K562 (cell line): ENCODE measurements around the gene TEX22. TPM values are rescaled to one million over a fixed set of nuclear protein-coding genes. Genes with fewer than 3 reads are reported as not detected.

Experiments
- ATAC-seq: fragments of 200-7000 bp; cut with Tn5 transposase; 3 replicates; pipeline ENCODE4 v1.9.1; 2020; ENCODE audit warnings: moderate library complexity
- BruUV-seq: library from RNA; stranded (reverse); fragments of 400-500 nt; replicated peaks from 2 replicates; lab custom pipeline; 2021; lab: Mats Ljungman, UMichigan
- CTCF ChIA-PET: fragments of 300-600 bp; formaldehyde crosslinking; extraction: SDS; loops from one replicate; lab custom pipeline; 2021; ENCODE audit warnings: low intra/inter-chr PET ratio; lab: Yijun Ruan, JAX
- POLR2A ChIA-PET: fragments of 300-600, 350-650 bp; sonication (Branson Sonifier 250); formaldehyde crosslinking; extraction: SDS; loops from one replicate; lab custom pipeline; 2021; ENCODE audit warnings: antibody characterized with exemption, inconsistent platforms; lab: Yijun Ruan, JAX
- DNase-seq, 4 experiments: peaks; one replicate each; pipeline versions ENCODE4 v3.0.0 to v3.0.0-alpha.2; 2011 to 2018; ENCODE audit warnings: low spot score in 3 of 4, mixed read lengths in 3 of 4; ENCODE audit errors: extremely low read depth in 1 of 4
- FAIRE-seq: peaks from 2 replicates; lab custom pipeline; 2011; peaks lifted over from hg19 to GRCh38; lab: Jason Lieb, UNC
- H2AFZ ChIP-seq: 2 replicates; pipeline ENCODE4 v1.6.0; 2011; ENCODE audit warnings: low read depth, low read length, control low read depth, inconsistent platforms
- H3K27ac ChIP-seq: fragments of 200-600 bp; 3 replicates; pipeline ENCODE4 v1.8.0; 2011; ENCODE audit warnings: low read depth, mild to moderate bottlenecking, control low read depth, inconsistent platforms, low read length, moderate library complexity, mixed read lengths; ENCODE audit errors: extremely low read depth
- H3K27me3 ChIP-seq, 2 experiments: fragments of 300-600 bp in 1 of 2; 2 replicates in 1 of 2; 3 replicates in 1 of 2; pipeline versions ENCODE4 v1.6.0 to v1.8.0; 2011; ENCODE audit warnings: inconsistent platforms in 2 of 2, low read length in 2 of 2, mild to moderate bottlenecking in 1 of 2, mixed read lengths in 1 of 2, moderate library complexity in 1 of 2; ENCODE audit not compliant: control insufficient read depth in 2 of 2, insufficient read depth in 2 of 2
- H3K36me3 ChIP-seq: fragments of 300-600 bp; 3 replicates; pipeline ENCODE4 v1.8.0; 2011; ENCODE audit warnings: mild to moderate bottlenecking, low read length, inconsistent platforms; ENCODE audit not compliant: control insufficient read depth, insufficient read depth
- H3K4me1 ChIP-seq, 2 experiments: fragments of 200-600 bp in 1 of 2; replicated peaks in 1 of 2; 2 replicates in 1 of 2; 3 replicates in 1 of 2; pipeline versions ENCODE4 v1.5.1 to v1.8.0; 2011; ENCODE audit warnings: inconsistent platforms in 2 of 2, low read length in 2 of 2, mild to moderate bottlenecking in 1 of 2, mixed read lengths in 1 of 2, moderate library complexity in 1 of 2; ENCODE audit not compliant: control insufficient read depth in 2 of 2, insufficient read depth in 2 of 2
- H3K4me2 ChIP-seq: 2 replicates; pipeline ENCODE4 v1.6.1; 2011; ENCODE audit warnings: low read length, control low read depth, inconsistent platforms, mixed read lengths; ENCODE audit not compliant: insufficient read depth
- H3K4me3 ChIP-seq: fragments of 200-600 bp; sonication (generic), shearing (Covaris generic); 2 replicates; pipeline ENCODE4 v1.5.1; 2016; ENCODE audit warnings: control low read depth, inconsistent platforms
- H3K79me2 ChIP-seq: fragments of 200-600 bp; 3 replicates; pipeline ENCODE4 v1.8.0; 2011; ENCODE audit warnings: low read length, inconsistent platforms; ENCODE audit not compliant: control insufficient read depth, insufficient read depth
- H3K9ac ChIP-seq, 2 experiments: 2 replicates each; pipeline versions ENCODE4 v1.6.0 to v1.6.1; 2011; ENCODE audit warnings: low read depth in 2 of 2, low read length in 2 of 2, control low read depth in 1 of 2, inconsistent platforms in 1 of 2, mild to moderate bottlenecking in 1 of 2, mixed read lengths in 1 of 2; ENCODE audit not compliant: insufficient read depth in 1 of 2
- H3K9me1 ChIP-seq: one replicate; pipeline ENCODE4 v1.6.0; 2011; ENCODE audit warnings: inconsistent platforms, mild to moderate bottlenecking, low read length, moderate library complexity; ENCODE audit not compliant: control insufficient read depth, insufficient read depth
- H3K9me3 ChIP-seq: replicated peaks from 2 replicates; pipeline ENCODE4 v1.5.1; 2011; ENCODE audit warnings: low read depth, low read length, inconsistent platforms; ENCODE audit not compliant: control insufficient read depth, insufficient read depth
- H4K20me1 ChIP-seq: replicated peaks from 2 replicates; pipeline ENCODE4 v1.6.1; 2011; ENCODE audit warnings: low read length, inconsistent platforms, mixed read lengths; ENCODE audit not compliant: control insufficient read depth, insufficient read depth
- ZNF830 ChIP-seq: fragments of 250-450 bp; sonication (Bioruptor Pico); IDR thresholded peaks from 2 replicates; pipeline ENCODE4 v1.5.0; 2021; ENCODE audit warnings: mild to moderate bottlenecking
- WGBS: fragments of 100-300 bp; shearing (Covaris generic); methylation state at CpG from one replicate; pipeline ENCODE4 v1.1.6; 2016; ENCODE audit warnings: low coverage, mixed read lengths; ENCODE audit not compliant: insufficient coverage; ENCODE audit errors: missing lambda C conversion rate; 5-methylcytosine and 5-hydroxymethylcytosine counted together
- in situ Hi-C: fragments of 300-500 bp; cut with MboI; formaldehyde crosslinking; loops from 4 replicates; pipeline ENCODE4 v1.15.0; 2018; ENCODE audit warnings: inconsistent platforms, mixed read lengths
- intact Hi-C: fragments of 100-400 bp; cut with micrococcal nuclease; formaldehyde crosslinking; loops from 2 replicates; pipeline ENCODE4 v1.14.2; 2022
- polyA plus RNA-seq, 8 experiments: library from polyadenylated mRNA; depleted of rRNA in 4 of 8; stranded (reverse) in 5 of 8; unstranded in 3 of 8; fragments of >200 nt; fragmentation: Nextera tagmentation in 2 of 8; fragmentation: Illumina TruSeq in 1 of 8; extraction: Ambion mirVana in 2 of 8; extraction: Trizol in 1 of 8; gene quantifications; 2 replicates each; pipeline versions ENCODE4 v1.2.1 to v1.2.3, GENCODE V29; 2011 to 2014; ENCODE audit warnings: inconsistent platforms in 1 of 8, missing spikeins in 1 of 8
- total RNA-seq, 7 experiments: library from RNA; depleted of rRNA in 6 of 7; stranded (reverse); fragments of >200 nt in 6 of 7; fragmentation: Illumina TruSeq in 2 of 7; extraction: Trizol in 2 of 7; gene quantifications; 2 replicates each; pipeline versions ENCODE4 v1.2.1 to v1.2.3, GENCODE V29; 2011 to 2021; ENCODE audit warnings: low replicate concordance in 1 of 7
- TF ChIP-seq, protein P1 (sequence below): fragments of 450-650 bp; formaldehyde crosslinking; IDR thresholded peaks from 2 replicates; pipeline ENCODE4 v1.4.0; 2020; ENCODE audit warnings: mild to moderate bottlenecking, moderate library complexity

TEX22 gene
- total and polyA plus RNA-seq, 9 of the 15 experiments (the other 6 are each of a cell fraction or from before 2014, with no cell fraction given): 0.04 to 1.7 (median 0.23) TPM; not detected in 2

GRCh38 chr14:105348945-105349699 is 49.2 kb upstream of the TEX22 start:
- no TSS peak for BruUV-seq
- no peaks in the 10 kb centered on the region for H3K9me1 ChIP-seq
- POLR2A ChIA-PET: no interaction called here
- H3K36me3 ChIP-seq: no peaks in the 10 kb centered on the region
- 75% methylated on average over 18 of the region's 19 CpGs for WGBS
- no peak overlapping the region; a peak in 1 of 4 replicates for H3K9ac ChIP-seq
- H4K20me1 ChIP-seq: 0 out of 2 replicates have a peak, but pooled peaks cover 3% of the 10 kb centered on the region
- no peaks in the 10 kb centered on the region; the same call in 2 of the 3 replicates for H3K79me2 ChIP-seq
- H3K4me3 ChIP-seq: no peak overlapping the region
- H2AFZ ChIP-seq: no peak overlapping the region
- FAIRE-seq (no peak), DNase-seq (no peak), ATAC-seq (no peak)
- no peaks in the 10 kb centered on the region for H3K9me3 ChIP-seq
- in situ Hi-C loops: loop anchor here (10.0 kb wide), 1 partner anchor 84 kb away; no protein-coding TSS in a partner anchor
- no peak overlapping the region for H3K4me2 ChIP-seq
- intact Hi-C loops: no loop called here
- CTCF ChIA-PET: no interaction called here
- no peak overlapping the region for H3K27ac ChIP-seq
- TF ChIP-seq, protein P1, sequence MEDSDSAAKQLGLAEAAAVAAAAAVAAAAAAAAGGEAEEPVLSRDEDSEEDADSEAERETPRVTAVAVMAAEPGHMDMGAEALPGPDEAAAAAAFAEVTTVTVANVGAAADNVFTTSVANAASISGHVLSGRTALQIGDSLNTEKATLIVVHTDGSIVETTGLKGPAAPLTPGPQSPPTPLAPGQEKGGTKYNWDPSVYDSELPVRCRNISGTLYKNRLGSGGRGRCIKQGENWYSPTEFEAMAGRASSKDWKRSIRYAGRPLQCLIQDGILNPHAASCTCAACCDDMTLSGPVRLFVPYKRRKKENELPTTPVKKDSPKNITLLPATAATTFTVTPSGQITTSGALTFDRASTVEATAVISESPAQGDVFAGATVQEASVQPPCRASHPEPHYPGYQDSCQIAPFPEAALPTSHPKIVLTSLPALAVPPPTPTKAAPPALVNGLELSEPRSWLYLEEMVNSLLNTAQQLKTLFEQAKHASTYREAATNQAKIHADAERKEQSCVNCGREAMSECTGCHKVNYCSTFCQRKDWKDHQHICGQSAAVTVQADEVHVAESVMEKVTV (CRISPR knock-in tag): no peak
- no peak for TF ChIP-seq ZNF830 (CRISPR knock-in tag)
- TF ChIP-seq, all 486 proteins: peak for 0
- H3K4me1 ChIP-seq: peaks cover 10 to 54% of the 10 kb centered on the region in 2 experiments; a peak in 4 of 5 replicates
- no peaks in the 10 kb centered on the region for H3K27me3 ChIP-seq
